ENCODE data around the gene GNA12. TPM values are rescaled to one million over a fixed set of nuclear protein-coding genes. Genes with fewer than 3 reads are reported as not detected.
A peak's percentile ranks its signal among the peaks of the same experiment; 100 is the strongest.
"Not testable (repeated sequence)": the region's sequence is repeated elsewhere in the genome, so short reads cannot be mapped to it uniquely, and the experiment has no call there.

The GNA12 gene
- total and polyA plus RNA-seq, 9 of the 15 experiments (the other 6 are each of a cell fraction or from before 2014, with no cell fraction given) = 0.65 to 32.7 (median 9.6) TPM

DNA sequence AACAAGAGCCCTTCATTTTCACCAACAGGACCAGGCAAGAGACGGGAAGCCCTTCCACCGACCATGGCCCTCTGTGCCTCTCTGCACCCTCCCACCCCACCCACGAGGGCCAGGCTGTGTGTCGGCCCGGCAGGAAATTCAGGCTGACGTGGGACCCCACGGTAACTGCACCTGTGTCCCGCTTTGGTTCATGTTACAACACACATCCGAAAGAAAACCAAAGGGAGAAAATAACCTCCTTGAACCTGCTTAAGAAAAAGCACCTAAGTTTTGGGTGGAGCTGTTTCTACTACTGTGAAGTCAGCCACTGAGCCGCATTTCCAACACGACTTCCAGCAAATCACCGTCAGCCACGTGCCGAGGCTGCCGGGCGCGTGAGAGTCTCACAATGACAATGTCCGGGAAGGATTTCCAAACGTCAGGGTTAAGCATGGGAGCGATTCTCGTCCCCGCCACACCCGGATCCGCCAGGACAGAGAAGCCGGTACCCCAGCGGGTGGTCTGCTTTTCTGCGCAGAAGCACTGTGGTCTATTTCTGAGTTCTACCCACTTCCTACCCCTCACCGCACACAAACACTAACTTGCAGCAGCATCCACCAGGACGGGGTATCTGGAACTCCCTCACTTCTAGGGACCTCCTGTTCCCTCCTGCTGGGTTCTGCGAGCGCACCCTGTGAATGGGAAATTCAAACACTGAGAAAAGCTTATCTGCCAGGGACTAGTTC lies 119.5 kb downstream of the GNA12 start:
- ChIA-PET CTCF (ENCODE audit: low intra/inter-chr PET ratio) (no interaction called here), POLR2A (interaction anchor here (0.6 to 1.3 kb wide), 2 partner anchors 15 to 1137 kb away, joined by 3 read pairs; no protein-coding TSS in a partner anchor)
- H3K27me3 ChIP-seq (ENCODE audit: control insufficient read depth in 2 of 2, insufficient read depth in 2 of 2, low read length in 2 of 2) = no peaks in the 10 kb centered on the region

DNA sequence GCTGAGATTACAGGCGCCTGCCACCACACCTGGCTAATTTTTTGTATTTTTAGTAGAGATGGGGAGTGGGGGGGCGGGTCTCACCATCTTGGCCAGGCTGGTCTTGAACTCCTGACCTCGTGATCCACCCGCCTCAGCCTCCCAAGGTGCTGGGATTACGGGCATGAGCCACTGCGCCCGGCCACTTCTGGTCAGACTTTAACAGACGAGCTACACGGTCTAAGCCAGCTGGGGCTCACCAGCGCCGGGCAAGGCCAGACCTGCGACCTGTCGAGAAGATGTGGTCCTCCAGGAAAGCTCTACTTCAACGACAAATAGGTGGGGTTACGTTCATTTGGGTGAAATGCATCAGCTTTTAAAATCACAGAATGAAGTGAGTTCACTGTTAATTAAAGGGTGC lies 120.1 kb downstream of the GNA12 start:
- H3K79me2 ChIP-seq (ENCODE audit: control insufficient read depth, insufficient read depth, low read length); H3K4me2 ChIP-seq (ENCODE audit: insufficient read depth, low read length); H3K9me1 ChIP-seq (ENCODE audit: control insufficient read depth, insufficient read depth, low read length); H3K9me3 ChIP-seq (replicated peaks; ENCODE audit: control insufficient read depth, insufficient read depth, low read depth, low read length); in situ Hi-C loops (cut with MboI); H4K20me1 ChIP-seq (replicated peaks; ENCODE audit: control insufficient read depth, insufficient read depth, low read length); H3K9ac ChIP-seq (ENCODE audit: insufficient read depth in 1 of 2, low read depth in 2 of 2, low read length in 2 of 2); CTCF ChIA-PET (ENCODE audit: low intra/inter-chr PET ratio); H3K27me3 ChIP-seq (ENCODE audit: control insufficient read depth in 2 of 2, insufficient read depth in 2 of 2, low read length in 2 of 2); DNase-seq (ENCODE audit: extremely low read depth in 1 of 4, low spot score in 3 of 4); H2AFZ ChIP-seq (ENCODE audit: low read depth, low read length); H3K36me3 ChIP-seq (ENCODE audit: control insufficient read depth, insufficient read depth, low read length); ATAC-seq; BruUV-seq (replicated peaks); FAIRE-seq; H3K27ac ChIP-seq (ENCODE audit: extremely low read depth, low read depth, low read length); intact Hi-C loops (cut with micrococcal nuclease); H3K4me3 ChIP-seq: not testable (repeated sequence)
- POLR2A ChIA-PET = interaction anchor here (0.6 to 1.3 kb wide), 2 partner anchors 14 to 1138 kb away, joined by 3 read pairs; no protein-coding TSS in a partner anchor
- WGBS (ENCODE audit: insufficient coverage, low coverage, missing lambda C conversion rate) = 84% methylated on average over 14 of the region's 15 CpGs
- H3K4me1 ChIP-seq (replicated peaks in 1 of 2; ENCODE audit: control insufficient read depth in 2 of 2, insufficient read depth in 2 of 2, low read length in 2 of 2) = peaks cover 0 to 28% of the 10 kb centered on the region in 2 experiments; a peak in 3 of 5 replicates

More for the DNA sequence above, 119.5 kb downstream of the GNA12 start:
- ATAC-seq (no peak), FAIRE-seq (no peak), DNase-seq (ENCODE audit: extremely low read depth in 1 of 4, low spot score in 3 of 4) (no peak)
- TF ChIP-seq POLR2G (IDR thresholded peaks at IDR 0.05; ENCODE audit: low read depth, low read length) (0 out of 2 replicates have a peak, but pooled peaks have one; percentile 1), MAZ (CRISPR knock-in tag; conservative IDR thresholded peaks at IDR 0.05 in 1 of 2, IDR thresholded peaks at IDR 0.05 in 1 of 2) (no peak)
- intact Hi-C loops (cut with micrococcal nuclease) (no loop called here), in situ Hi-C loops (cut with MboI) (no loop called here)
- Histone ChIP-seq H3K9me3 (replicated peaks; ENCODE audit: control insufficient read depth, insufficient read depth, low read depth, low read length) (no peaks in the 10 kb centered on the region), H3K4me1 (replicated peaks in 1 of 2; ENCODE audit: control insufficient read depth in 2 of 2, insufficient read depth in 2 of 2, low read length in 2 of 2) (peaks cover 0 to 27% of the 10 kb centered on the region in 2 experiments; a peak in 3 of 5 replicates), H3K9me1 (ENCODE audit: control insufficient read depth, insufficient read depth, low read length) (no peaks in the 10 kb centered on the region), H3K27ac (ENCODE audit: extremely low read depth, low read depth, low read length) (no peak overlapping the region), H3K79me2 (ENCODE audit: control insufficient read depth, insufficient read depth, low read length) (no peaks in the 10 kb centered on the region), H4K20me1 (replicated peaks; ENCODE audit: control insufficient read depth, insufficient read depth, low read length) (no peaks in the 10 kb centered on the region), H3K36me3 (ENCODE audit: control insufficient read depth, insufficient read depth, low read length) (peaks cover 4% of the 10 kb centered on the region; the same call in 1 of the 3 replicates), H3K4me2 (ENCODE audit: insufficient read depth, low read length) (no peak overlapping the region), H2AFZ (ENCODE audit: low read depth, low read length) (no peak overlapping the region), H3K4me3 (no peak overlapping the region), H3K9ac (ENCODE audit: insufficient read depth in 1 of 2, low read depth in 2 of 2, low read length in 2 of 2) (0 out of 4 replicates have a peak overlapping the region, but pooled peaks of 1 of the 2 experiments have one; percentile 29)
- no TSS peak for BruUV-seq (replicated peaks)
- WGBS (ENCODE audit: insufficient coverage, low coverage, missing lambda C conversion rate) = 88% methylated on average over 19 of the region's 31 CpGs

Measured in K562 (cell line).